Daoy (cell line): ENCODE results near the gene KDM4B. TPM values are rescaled to one million over a fixed set of nuclear protein-coding genes. Genes with fewer than 3 reads are reported as not detected.

Source experiments
- DNase-seq: peaks from one replicate; pipeline ENCODE4 v3.0.0-alpha.2; 2015; ENCODE audit warnings: low read depth
- total RNA-seq: library from RNA; depleted of rRNA; stranded (reverse); fragments of >200 nt; shearing (Covaris generic); gene quantifications from 2 replicates; pipeline ENCODE4 v1.2.3, GENCODE V29; 2014

KDM4B gene
- total RNA-seq, 1 experiment from 2014 or later: 4.2 TPM

DNA sequence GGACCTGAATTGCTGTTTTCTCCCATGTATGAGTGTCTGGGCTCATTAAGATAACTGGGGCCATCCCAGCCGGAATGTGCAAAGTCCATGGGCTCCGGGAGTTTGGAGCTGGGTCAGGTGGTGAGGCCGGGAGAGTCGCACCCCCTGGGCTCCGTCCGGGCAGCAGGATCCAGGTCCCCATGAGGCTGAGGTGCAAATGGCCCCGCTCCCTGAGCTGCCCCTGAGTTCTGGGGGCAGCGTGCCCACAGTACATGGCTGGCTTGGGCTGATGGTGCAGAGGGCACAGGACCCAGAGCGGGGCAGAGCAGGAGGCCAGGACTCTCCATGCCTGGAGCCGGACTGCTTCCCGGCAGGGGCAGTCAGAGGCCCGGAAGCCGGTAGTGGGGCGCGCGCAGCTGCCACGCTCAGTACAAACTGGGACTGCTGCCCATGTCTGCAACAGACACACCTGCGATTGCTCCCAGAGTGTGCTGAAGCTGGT, 136.0 kb downstream of the KDM4B start:
- no peak for DNase-seq

DNA sequence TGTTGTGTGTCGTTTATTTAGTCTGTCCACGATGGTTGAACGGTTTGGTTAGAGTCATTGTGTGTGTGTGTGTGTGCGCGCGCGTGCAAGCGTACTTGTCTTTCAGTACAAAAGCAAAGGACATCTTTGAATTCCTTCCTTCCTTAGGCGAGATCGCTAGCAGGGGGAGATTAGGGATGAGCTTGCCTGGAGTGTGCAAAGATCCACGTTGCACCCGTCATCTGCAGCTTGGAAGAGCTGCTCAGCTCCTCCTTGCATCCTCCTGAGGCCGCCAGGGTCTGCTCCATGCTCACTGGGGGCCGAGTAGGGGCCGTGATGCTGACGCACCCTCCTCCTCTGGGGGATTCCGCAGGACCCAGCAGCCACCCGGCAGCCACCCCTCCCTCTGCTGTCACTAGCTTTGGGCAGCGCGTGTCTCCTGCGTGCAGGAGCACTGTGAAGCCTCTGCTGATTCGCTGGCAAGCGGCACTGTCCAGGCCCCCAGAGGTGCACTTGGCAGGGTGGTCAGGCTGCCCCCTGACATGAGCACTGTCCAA, 137.3 kb downstream of the KDM4B start:
- no peak for DNase-seq

DNA sequence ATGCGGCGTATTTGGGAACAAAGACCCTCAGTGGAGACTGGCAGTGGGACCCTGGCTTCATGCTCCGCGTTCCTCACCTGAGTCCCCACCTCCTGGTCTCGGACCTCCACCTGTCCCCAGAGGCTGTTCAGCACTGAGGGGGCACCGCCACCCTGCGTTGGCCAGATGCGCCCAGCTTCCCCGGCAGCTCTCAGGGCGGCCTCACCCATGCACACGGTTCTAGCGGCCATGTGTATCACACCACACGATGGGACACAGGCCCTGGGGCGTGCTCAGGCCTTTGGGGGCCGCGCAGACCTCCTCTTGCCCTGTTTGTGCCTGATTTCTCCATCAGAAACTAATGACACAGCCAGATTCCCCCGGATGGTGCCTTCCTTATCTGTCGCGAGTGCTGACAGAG, 138.1 kb downstream of the KDM4B start:
- DNase-seq: no peak

DNA sequence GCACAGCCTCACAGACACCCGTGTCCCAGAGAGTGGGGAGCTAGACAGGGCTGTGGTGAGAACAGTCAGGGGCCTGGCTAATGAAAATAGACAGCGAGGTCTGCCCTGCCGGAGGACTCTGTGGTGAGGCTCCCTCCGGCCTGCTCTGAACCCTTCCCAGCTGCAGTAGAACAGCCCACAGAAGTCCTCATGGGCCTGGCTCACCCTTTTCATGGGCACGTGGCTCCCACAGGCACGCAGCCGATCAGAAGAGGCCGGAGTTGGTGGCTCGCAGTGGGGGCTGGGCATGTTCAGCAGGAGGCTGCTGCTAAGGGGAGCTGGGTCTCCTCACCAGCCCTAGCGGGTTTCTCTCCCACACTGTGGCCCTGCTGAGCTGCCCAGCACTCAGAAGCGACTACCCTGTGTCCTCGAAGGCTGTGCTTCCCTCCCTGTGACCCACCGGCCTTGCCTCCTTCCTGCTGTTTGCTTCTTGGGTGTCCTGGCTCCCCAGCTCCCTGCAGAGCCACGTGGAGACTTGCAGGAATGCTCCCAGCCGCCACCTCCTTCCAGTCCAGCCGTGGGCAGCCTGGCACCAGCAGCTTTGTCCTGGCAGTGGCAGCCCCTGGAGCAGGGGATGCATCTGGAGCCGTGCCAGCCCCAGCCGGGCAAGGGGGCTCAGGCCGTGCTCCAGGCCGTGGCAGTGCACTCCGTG, 138.7 kb downstream of the KDM4B start:
- no peak for DNase-seq

DNA sequence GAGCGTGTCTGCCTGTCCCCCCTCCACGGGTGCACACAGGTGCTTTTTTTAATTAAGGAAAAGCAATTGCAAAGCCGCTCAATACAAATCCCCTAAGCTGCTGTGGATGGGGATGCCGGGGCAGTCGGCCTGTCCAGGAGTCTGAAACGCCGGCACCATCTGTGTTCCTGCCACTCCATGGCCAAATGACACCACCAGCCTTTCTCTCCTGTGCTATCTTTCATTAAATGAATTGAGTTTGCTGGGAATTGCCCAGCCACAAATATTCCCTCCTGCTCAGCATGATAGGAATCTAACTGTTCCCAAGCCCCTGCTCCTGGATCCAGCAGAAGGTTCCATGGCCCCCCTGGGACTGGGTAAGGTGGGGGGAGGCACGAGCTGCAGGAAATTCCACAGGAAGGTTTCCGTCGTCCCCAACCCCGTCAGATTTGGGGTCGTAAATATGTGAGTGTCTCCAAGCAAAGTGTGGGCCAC, 139.2 kb downstream of the KDM4B start:
- no peak for DNase-seq

DNA sequence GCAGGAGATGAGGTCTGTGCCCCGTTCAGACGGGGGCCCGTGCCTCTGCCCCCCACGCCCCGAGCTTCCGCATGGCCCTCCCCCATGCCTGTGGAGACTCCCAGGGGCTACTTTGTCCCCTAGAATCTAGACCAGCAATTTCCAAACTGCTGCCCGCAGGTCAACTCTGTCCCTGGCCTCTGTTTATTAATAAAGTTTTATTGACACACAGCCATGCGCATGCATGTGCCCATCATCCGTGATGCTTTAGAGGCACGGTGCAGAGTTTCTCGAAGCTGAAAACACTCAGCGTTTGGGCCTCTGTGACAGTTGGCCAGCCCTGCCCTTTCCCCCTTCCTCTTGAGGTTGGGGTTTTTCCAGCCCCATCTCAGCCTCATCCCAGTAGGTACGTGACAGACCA, 140.0 kb downstream of the KDM4B start:
- no peak for DNase-seq

DNA sequence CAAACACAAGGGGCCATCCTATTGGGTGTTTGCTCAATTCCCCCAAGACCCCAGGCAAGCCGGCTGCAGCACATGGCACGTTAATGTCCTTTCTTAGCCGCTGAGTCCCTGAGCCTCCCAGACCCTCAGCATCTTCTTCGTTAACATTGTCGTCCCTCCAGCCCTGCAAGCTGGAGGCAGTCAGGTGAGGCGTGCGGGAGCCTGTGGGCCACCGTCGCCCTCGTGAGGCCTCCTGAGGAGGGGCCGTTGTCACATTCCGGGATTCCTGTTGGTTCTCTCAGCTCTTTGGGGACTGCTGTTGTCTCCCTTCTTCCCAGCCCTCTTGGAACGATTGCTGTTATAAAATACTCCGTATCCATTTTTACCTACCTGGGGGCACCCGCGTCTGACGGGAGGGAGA, 140.6 kb downstream of the KDM4B start:
- no peak for DNase-seq

DNA sequence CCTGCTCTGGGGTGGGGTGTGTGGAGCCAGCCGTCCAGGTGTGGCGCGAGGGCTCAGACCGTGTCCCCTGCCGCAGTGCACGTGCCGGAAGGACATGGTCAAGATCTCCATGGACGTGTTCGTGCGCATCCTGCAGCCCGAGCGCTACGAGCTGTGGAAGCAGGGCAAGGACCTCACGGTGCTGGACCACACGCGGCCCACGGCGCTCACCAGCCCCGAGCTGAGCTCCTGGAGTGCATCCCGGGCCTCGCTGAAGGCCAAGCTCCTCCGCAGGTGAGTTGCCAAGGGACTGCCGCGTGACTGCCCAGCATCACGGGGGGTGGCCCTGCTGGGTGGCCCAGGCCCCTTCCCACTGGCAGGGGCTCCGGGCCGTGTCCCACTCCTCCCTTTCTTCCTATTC, 141.6 kb downstream of the KDM4B start:
- DNase-seq: no peak

DNA sequence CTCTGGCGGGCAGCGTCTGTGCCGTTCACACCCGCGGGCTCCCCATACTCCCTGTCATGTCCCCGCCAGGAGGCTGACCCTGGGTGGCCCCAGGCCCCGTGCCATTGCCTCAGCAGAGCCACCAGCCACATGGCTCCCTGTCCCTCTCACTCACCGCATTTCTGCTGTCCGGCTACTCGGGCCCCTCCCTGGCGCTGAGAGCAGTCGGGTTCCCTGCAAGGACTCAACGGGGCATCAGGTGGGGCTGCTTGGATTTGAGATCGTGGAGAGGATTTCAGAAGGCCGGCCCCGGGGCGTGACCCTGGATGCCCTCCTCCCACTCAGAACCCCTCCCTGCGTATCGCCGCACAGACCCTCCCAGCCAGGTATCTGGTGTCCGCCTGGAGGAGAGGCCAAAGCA, 142.1 kb downstream of the KDM4B start:
- no peak for DNase-seq

DNA sequence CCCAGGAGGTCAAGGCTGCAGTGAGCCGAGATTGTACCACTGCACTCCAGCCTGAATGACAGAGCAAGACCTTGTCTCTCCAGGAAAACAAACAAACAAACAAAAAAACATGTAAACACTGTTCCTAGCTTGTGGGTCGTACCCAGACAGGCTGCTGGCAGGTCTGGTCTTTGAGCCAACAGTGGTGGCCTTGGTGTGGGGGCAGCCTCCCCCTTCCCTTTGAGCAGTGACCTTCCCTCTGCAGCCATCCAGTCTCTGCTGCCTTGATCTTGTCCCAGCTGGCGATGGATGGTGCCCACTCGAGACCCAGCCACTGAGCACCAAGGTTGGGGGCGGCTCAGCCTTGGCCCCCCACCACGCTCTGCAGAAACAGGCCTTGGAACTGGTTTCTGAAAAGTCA, 143.3 kb downstream of the KDM4B start:
- DNase-seq: no peak

DNA sequence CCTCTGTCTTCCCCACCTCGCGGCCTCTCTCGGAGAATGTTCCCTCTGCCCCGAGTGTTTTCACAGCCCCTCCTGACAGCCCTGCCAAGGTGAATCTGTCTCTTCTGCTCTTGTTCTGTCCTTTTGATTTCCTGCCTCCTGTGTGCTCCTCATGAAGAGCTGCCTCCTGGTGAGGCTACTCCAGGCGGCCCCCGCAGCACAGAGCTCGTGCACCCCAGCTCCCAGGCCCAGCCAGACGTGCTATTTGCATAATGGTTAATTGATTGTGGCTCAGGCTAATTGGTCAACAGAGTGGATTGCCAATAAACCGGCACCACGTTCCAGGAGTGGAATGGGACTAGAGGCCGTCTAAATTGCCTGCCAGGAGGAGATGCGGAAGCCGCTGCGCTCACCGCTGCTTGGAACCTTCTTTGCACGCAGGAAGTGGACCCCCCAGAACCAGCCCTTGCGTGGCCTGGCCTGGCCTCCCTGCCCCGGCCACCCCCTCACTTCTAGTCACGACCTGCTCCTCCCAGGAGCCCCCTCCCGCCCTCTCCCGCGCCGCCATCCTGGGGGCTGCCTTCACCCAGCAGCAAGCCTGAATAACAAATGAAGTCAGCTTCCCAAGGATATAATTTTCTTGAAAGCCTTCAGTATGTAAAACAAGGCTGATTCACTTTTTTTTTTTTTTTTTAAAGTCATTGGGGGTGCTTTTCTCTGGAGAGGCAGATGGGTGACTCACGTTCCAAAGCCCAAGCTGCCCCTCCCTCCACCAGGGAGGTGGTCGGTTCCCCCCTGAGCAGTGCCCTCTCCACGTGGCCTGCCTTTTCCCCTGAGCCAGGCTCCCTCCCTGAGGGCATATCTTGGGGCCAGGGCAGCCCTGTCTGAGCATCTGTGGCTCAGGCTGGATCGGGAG, 144.0 kb downstream of the KDM4B start:
- peak; percentile 63 for DNase-seq

DNA sequence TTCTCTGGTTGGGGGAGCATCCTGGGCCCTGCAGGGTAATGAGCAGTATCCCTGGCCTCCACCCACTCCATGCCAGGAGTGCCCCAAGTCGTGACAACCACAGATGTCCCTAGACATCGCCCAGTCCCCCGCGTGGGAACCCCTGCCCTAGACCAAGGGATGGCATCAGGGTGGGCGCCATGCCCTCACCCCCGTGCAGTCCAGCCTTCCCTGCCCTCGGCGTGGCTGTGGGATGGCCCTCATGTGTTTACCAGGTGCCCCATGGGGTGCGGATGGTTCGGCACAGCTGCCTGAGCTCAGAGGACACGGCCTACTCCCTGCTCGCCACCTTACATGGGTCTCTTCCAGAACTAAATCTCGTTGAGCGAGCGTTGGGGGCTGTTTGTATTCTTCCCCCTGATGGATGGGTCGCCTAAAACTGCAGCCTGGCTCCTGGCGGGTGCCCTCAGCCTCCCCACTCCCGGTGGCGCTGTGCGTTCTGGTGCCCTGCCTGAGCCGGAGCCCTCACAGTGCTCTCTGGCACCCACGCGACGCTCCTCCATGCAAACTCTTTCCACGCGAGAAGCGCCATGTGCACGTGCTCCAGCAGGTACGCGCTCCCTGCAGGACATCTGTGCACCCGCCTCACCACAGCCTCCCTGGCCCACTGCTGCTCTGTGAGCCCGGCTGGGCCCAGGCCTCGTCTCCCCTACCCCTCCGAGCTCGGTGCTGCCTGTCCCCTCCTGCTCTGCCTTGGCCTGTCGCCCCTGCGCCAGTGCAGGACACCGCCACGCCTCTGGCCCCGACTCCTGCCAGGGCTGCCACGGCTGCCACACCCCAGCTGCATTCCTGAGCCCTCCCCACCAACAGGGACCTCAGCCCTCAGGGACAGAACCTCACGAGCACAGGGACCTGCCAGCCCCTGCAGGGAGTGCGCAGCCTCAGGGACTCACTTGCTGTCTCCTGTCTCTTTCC, 145.0 kb downstream of the KDM4B start:
- DNase-seq: no peak

DNA sequence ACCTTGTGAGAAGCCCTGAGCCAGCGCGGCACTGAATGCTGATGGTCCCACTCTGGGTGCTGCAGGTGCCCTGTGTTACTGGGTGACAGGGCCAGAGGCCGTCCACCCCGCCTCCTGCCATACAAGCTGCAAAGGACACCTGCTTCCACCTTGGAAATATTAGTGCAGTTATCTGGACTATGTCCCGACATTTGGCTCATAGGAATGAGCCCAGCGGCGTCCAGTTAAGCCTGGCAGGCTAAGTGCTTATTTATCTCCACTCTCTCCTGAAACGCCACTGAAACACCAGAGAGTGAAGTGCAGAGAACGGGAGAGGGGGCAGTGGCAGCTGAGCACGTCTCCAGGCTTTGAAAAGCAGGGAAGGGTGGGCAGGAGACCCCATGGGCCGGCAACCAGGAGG, 145.8 kb downstream of the KDM4B start:
- no peak for DNase-seq

DNA sequence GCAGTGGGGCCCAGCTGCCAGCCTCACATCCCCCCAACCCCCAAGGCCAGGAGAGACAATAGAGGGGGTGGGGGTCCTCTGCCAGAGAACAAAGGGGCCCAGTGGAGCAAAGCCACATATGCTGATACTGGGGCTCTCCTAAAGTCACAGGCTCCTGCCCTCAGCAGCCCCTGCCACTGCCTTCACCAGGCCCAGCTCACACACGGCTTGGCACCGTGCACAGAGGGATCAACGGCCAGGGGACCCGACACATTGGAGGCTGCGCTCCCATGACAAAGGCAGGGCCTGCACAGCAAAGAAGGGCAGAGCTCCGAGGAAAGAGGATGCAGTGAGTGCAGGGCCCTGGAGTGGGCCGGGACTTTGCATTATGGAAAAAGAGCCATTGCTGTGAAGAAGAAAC, 146.4 kb downstream of the KDM4B start:
- DNase-seq: no peak

DNA sequence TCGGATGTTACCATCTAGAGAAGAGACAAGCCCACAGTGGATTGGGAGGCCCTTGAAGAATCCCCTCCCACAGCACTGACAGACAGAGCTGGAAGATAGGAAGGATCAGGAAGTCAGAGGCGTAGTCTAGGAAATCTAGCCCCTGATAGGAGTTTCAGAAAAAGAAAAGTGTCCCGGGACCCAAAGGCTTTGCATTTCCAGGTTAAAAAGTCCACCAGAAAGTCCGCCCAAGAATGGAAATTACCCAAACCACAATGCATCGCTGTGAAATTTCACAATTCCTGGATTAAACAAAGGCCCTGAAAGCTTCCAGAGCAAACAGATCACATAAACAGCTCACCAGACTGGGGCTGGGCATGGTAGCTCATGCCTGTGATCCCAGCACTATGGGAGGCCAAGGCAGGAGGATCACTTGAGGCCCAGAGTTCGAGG, 146.9 kb downstream of the KDM4B start:
- no peak for DNase-seq

DNA sequence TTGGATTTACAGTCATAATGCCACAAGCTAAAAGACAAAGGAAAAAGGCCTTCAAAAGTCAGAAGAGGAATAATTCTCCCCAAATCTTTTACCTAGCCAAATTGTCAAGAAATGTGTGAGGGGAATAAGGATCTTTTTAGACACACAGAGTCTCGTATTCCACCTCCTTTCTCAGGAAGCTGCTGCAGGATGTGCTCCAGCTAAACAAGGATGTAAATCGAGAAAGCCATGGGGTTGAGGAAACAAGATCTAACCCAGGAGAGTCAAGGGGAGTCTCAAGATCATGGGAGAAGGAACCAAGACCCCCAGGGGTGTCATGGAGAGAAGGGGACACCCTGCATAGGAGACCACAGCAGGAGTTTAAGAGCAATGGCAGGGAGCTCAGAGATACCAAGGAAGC, 147.4 kb downstream of the KDM4B start:
- DNase-seq: no peak

DNA sequence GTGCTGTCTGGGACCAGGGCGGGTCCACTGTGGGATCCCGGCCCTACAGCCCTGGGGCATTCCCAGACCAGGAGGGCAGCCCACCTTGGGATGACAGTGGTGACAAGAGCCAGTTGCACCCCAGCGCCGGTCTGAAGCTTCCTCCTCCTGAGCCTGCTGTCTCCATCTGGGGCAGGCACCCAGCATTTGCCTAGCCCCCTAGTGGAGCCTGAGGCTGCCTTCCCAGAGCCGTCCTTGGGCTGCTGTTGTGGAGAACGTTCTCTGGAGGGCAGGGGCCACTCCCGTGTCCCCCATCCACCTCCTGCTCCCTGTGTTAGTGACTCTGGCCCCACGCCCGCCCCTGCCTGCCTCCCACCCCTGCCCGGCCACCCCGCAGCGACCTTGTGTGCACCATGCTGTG, 148.5 kb downstream of the KDM4B start:
- no peak for DNase-seq

DNA sequence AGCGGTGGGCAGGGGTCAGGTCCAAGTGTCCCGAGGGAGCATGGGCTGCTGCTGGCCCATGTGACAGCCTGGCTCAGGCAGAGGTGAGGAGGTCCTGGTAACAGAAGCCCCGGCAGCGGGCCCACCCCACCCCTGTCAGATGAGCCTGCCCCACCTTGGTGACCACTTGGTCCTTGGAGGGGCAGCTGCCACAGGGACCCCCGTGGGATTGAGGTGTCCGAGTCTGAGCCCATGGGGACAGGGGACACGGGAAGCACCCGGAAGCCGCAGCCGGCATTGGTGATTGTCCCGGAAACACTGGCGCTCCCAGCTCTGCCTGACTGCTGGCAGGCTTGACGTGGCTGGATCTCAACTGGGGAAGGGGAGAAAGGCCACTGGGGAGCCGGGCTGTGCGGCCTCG, 149.1 kb downstream of the KDM4B start:
- DNase-seq: no peak

DNA sequence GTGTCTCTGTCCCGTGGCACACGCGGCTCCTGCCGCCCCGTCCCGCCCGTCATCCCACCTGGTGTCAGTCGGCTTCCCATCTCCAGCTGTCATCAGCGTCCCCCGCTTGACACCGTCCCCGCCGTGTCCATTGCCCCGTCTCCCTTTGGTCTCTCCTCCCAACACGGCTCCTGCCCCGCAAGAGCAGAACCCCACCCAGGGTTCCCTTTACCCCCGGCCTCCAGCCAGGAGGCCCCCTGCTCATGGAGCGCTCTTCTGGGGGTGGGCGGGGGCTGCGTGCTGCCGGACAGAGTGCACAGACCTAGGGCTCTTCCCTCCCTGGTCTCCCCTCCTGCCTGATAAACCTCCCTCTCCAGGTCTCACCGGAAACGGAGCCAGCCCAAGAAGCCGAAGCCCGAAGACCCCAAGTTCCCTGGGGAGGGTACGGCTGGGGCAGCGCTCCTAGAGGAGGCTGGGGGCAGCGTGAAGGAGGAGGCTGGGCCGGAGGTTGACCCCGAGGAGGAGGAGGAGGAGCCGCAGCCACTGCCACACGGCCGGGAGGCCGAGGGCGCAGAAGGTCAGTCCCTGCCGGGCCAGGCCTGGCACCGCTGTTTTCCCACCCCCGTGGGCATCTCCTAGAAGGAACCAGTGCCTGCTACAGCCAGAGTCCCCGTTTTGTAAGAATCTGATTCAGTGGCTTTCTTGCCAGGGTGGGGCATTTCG, 150.5 kb downstream of the KDM4B start:
- no peak for DNase-seq

DNA sequence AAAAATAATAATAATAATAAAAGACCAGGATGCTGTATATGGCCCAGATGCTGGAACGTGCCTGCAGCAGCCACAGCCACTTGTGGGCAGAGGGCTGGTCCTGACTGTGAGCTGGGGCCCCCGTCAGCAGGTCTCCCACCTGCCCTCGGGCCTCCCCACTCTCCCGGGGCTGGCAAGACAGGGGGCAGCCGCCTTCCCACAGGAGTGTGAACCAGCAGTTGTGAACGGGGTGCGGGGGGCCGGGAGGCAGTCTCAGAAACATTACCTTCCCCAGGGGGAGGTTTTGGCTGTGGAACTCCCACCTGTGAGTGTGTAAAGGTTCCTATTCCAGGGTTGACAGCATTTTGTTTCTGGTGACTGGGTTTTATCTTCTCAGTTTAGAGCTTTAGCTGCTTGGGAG, 151.4 kb downstream of the KDM4B start:
- no peak for DNase-seq

DNA sequence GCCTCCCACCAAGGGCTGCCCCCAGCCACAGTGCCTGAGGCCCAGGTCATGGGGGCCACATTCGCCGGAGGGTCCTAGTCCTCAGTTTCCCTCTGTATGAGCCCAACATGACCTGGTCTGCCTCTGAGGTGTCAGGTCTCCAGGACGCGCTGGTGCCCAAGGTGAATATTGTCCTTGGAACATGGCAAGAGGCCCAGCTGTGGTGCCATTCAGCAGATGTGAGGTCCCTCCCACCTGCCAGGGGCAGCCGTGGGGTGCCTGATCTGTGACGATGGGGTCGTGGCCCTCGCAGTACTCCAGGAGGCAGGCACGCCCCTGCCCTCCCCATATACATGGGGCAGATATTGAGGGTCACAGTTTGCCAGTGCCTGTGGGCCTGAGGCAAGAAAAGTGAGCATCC, 151.9 kb downstream of the KDM4B start:
- no peak for DNase-seq
